ENCODE data around the gene ANO1.

Gene ANO1

DNA sequence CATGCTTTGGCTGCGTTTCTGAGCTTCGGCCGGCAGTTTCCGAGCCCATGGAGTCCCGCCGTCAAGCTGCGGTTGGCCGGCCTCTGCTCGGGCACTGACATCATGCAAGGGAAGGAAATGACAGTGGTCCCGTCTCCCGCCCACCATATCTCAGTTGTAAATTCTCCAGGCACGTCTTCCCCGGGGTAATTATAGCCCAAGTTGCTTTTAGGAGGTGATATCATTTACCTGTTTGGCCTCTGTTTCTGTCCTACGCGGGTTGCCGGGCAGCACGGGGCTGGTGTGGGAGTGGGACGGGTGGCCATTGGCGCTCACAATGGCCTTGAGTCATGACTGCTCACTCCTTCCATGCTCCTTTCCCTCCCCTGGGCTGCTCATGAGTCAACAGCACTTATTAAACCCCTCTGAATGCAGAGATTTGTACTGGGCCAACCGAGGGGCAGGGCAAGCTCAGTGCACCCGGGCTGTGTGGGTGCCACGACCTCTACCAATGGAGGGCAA, 4.2 kb upstream of the ANO1 start:
- no peak for TF ChIP-seq ZFX (IDR thresholded peaks at IDR 0.05; ENCODE audit: borderline replicate concordance)
- TF ChIP-seq, protein P1, sequence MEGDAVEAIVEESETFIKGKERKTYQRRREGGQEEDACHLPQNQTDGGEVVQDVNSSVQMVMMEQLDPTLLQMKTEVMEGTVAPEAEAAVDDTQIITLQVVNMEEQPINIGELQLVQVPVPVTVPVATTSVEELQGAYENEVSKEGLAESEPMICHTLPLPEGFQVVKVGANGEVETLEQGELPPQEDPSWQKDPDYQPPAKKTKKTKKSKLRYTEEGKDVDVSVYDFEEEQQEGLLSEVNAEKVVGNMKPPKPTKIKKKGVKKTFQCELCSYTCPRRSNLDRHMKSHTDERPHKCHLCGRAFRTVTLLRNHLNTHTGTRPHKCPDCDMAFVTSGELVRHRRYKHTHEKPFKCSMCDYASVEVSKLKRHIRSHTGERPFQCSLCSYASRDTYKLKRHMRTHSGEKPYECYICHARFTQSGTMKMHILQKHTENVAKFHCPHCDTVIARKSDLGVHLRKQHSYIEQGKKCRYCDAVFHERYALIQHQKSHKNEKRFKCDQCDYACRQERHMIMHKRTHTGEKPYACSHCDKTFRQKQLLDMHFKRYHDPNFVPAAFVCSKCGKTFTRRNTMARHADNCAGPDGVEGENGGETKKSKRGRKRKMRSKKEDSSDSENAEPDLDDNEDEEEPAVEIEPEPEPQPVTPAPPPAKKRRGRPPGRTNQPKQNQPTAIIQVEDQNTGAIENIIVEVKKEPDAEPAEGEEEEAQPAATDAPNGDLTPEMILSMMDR (IDR thresholded peaks at IDR 0.05): no peak
- no peak overlapping the region for H3K27ac ChIP-seq

DNA sequence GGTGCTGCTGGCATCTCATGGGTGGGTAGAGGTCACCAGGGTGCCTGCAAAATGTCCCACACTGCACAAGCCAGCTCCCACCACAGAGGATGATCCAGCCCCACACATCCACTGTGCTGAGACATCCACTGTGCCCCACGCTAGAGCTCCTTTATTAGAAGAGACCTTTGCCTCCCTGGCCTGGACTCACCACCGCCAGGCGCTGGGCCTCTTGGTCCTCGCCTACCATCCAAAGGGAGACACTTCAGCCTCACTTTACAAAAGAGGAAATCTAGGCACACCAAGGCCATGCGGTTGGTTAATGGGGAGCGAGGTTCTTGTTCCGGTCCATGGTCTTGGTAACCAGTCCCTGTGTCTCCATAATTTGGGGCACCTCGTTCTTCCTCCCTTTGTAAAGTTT, 3.4 kb upstream of the ANO1 start:
- no peak for TF ChIP-seq ZFX (IDR thresholded peaks at IDR 0.05; ENCODE audit: borderline replicate concordance)
- TF ChIP-seq, protein P1 (IDR thresholded peaks at IDR 0.05): no peak
- no peak overlapping the region for H3K27ac ChIP-seq

DNA sequence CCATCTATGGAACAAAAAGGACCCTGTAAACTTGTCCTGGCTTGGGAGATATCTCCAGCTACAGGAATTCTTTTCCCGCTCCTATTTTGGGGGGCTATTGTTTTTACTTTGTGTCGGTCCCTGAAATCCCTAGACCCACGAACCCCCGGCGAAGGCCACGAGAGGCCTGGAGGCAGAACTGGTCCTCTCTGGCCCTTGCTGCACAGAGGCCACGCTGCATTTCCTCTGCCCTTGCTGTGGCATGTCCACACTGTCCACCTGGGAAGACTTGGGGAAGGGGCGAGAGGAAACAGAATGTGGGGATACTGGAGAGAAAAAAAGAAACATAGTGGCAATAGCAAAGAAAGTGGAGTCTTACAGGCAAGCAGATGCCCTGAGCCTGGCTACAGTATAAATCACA, 2.3 kb upstream of the ANO1 start:
- H3K27ac ChIP-seq: no peak overlapping the region
- no peak for TF ChIP-seq ZFX (IDR thresholded peaks at IDR 0.05; ENCODE audit: borderline replicate concordance)
- TF ChIP-seq, protein P1 (IDR thresholded peaks at IDR 0.05): no peak

- no peak for TF ChIP-seq ZFX (IDR thresholded peaks at IDR 0.05; ENCODE audit: borderline replicate concordance)
- TF ChIP-seq, protein P1 (IDR thresholded peaks at IDR 0.05): no peak
- no peak overlapping the region for H3K27ac ChIP-seq
Measured at GRCh38 chr11:70076461-70076931, 1.6 kb upstream of the ANO1 start.

DNA sequence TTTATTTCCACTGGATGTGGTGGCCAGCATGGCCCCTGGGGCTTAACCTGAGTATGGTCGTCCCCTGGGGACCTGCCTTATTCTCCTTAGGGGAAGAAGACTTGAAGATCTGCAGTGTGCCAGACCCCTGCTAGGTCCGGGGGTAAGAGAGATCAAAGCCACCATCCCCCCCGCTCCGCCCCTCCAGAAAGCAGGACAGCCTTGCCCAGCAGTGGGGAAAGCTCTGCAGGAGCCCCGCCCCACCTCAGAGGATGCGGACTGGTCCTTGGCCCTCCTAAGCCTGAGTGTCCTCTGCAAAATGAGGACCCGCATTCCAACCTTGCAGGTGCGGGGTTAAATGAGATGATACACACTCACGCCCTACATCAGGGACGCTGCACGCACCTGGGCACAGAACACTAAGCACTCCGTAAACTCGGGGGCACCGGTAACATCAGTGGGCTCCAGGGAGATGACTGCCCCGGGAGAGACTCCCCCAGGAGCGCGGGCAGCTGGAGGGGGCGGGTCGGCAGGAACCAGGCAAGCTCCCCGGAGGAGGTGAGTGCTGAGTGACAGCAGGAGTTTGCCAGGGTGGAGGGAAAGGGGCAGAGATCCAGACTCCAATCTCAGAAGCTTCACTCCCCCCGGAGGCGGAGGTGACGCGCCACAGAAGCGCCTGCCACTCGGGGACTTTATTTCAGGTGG, 564 bp upstream of the ANO1 start:
- no peak overlapping the region for H3K27ac ChIP-seq
- TF ChIP-seq, protein P1 (IDR thresholded peaks at IDR 0.05): no peak
- TF ChIP-seq ZFX (IDR thresholded peaks at IDR 0.05; ENCODE audit: borderline replicate concordance): no peak

DNA sequence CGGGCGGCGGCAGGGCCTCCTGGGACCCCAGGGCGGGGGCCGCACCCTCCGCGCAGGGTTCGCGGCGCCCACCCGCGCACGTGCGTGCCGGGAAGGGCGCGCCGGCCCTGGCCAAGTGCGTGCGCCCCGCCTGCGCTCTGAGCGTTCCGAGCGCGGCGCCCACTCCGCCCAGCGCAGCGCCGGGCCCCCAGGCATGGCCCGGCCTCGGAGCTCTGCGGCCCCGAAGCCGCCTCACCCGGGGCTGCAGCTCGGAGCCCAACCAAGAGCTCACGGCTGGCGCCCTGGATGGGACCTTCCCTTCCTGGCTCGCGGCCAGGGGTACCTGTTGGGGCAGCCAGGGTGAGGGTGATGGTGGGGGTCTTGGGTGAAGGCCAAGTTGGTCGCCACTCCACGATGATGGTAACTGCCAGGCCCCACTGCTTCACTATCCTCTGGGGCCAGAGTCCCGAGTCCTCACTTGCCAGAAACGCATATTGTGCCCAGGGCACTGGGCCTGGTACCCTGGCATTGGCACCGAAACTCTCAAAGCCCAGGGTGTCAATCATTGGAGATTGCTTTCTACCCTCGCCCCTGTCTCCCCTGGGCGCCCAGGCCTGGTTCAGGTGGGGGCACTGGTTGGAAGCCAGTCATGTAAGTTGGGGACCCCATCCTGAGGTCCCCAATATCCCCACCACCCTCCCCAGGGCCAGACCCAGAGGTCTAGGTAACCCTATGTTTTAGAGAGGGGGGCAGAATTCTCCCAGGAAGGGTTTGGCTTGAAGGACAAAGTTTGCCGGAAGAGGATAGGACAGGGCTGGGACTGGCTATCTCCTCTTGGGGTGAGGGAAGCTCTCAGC, 882 bp downstream of the ANO1 start:
- no peak overlapping the region for H3K27ac ChIP-seq
- no peak for TF ChIP-seq ZFX (IDR thresholded peaks at IDR 0.05; ENCODE audit: borderline replicate concordance)
- TF ChIP-seq, protein P1 (IDR thresholded peaks at IDR 0.05): no peak

DNA sequence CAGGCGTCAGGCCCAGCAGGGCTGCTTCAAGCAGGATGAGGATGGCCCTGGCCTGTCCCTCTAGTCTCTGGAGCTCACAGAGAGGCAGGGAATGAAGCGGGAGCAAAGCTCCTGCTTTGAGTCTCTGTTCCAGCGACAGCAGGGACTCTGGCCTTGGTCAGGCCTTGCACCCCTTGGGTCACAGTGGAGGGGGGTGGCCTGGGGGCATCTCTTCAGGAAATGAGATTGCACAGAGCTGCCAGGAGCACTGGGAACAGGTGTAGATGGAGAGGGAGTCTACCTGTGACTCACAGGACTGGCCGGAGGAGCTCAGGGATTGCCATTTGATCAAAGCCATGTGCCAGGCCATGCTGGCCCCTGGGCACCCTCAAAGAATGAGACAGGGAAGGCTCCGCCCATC, 1.6 kb downstream of the ANO1 start:
- TF ChIP-seq, protein P1 (IDR thresholded peaks at IDR 0.05): no peak
- no peak for TF ChIP-seq ZFX (IDR thresholded peaks at IDR 0.05; ENCODE audit: borderline replicate concordance)
- H3K27ac ChIP-seq: no peak overlapping the region
